Measurements from ENCODE around the gene ZNF554. TPM values are rescaled to one million over a fixed set of nuclear protein-coding genes. Genes with fewer than 3 reads are reported as not detected.

ZNF554 gene
- total RNA-seq, 2 donors from 2014 or later: 4.4 to 8.6 TPM

DNA sequence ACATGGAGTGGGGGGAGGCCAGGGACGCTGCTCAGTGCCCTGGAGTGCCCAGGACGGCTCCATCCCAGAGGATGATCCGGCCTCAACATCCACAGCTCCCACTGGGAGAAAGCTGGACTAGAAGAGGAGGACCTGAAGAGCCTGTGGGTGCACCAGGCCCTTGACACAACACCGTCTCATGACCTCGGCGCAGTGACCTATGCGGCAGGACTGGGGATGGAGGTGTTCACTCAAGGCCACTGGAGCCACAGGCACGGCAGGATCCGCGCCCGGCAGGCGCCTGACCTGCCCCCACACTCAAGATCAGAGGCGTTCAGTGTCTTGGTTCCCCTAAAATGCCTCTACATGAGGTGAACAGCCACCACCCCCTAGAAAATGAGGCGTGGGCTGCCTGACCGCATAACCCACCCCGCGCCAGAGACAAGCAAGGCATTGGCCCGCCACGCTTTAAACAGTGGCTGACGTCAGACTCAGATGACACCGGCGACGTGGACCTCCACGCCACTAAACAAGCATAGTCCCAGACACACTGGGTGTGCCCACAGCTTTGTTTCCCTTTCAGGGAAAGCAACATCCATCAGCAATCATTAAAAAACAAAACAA, 44.6 kb upstream of the ZNF554 start:
- no peaks in the 10 kb centered on the region for H3K27me3 ChIP-seq (replicated peaks; ENCODE audit: insufficient read depth)
- no peak overlapping the region for H3K4me3 ChIP-seq
- DNase-seq (ENCODE audit: low spot score): no peak
- no peaks in the 10 kb centered on the region for H3K36me3 ChIP-seq
- intact Hi-C loops (cut with DNase I): no loop called here
- peak overlapping the region in 1 of 2 donors; percentile 9 for H3K27ac ChIP-seq
- no peaks in the 10 kb centered on the region for H3K9me3 ChIP-seq
- 84% methylated on average over 24 of the region's 24 CpGs for WGBS
- no peak for TF ChIP-seq POLR2AphosphoS5 (IDR thresholded peaks at IDR 0.05)
- TF ChIP-seq, protein P1, sequence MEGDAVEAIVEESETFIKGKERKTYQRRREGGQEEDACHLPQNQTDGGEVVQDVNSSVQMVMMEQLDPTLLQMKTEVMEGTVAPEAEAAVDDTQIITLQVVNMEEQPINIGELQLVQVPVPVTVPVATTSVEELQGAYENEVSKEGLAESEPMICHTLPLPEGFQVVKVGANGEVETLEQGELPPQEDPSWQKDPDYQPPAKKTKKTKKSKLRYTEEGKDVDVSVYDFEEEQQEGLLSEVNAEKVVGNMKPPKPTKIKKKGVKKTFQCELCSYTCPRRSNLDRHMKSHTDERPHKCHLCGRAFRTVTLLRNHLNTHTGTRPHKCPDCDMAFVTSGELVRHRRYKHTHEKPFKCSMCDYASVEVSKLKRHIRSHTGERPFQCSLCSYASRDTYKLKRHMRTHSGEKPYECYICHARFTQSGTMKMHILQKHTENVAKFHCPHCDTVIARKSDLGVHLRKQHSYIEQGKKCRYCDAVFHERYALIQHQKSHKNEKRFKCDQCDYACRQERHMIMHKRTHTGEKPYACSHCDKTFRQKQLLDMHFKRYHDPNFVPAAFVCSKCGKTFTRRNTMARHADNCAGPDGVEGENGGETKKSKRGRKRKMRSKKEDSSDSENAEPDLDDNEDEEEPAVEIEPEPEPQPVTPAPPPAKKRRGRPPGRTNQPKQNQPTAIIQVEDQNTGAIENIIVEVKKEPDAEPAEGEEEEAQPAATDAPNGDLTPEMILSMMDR (IDR thresholded peaks at IDR 0.05): no peak
- TF ChIP-seq POLR2A (IDR thresholded peaks at IDR 0.05): no peak
- no peaks in the 10 kb centered on the region for H3K4me1 ChIP-seq (replicated peaks)

DNA sequence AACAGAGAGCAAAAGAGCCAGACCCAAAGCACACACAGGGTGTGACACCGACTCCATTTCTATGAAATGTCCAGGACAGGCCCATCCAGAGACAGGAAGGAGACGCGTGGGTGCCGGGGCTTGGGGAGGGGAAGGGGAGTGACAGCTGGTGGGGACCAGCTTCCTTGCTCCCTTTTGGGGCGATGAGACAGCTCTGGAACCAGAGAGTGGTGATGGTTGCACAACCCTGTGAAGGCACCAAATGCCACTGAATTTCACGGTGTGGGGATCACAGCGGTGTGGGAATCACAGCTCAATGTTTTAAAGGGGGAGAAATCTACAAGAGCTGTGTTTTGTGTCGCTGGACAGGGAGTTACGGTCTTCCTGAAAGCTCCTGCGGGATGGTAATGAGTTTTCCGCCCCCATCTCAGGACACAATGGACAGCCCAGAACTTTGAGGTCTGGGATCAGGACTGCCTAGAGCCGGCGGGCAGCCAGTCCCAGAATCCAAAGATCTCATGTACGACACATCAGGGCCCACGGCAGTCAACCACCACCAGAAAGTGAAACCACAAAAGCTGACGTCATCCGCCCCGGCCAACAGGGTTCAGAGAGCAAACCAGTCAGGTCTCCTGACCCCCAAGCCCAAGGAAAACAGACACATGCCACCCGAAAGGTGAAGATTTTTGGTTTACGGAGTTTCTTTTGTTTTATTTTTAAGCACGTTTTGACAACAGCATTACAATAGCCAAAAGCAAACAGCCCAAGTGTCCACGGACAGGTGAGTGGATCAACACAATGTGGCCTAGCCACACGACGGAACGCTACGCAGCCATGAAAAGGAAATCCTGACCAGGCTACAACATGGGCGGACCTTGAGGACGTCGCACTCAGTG, 43.9 kb upstream of the ZNF554 start:
- Histone ChIP-seq H3K9me3 (no peaks in the 10 kb centered on the region), H3K27me3 (replicated peaks; ENCODE audit: insufficient read depth) (no peaks in the 10 kb centered on the region), H3K4me1 (replicated peaks) (no peaks in the 10 kb centered on the region), H3K4me3 (no peak overlapping the region), H3K27ac (peak overlapping the region; percentile 9 to 38), H3K36me3 (no peaks in the 10 kb centered on the region)
- DNase-seq (ENCODE audit: low spot score): no peak
- 83% methylated on average over 29 of the region's 29 CpGs for WGBS
- intact Hi-C loops (cut with DNase I): no loop called here
- TF ChIP-seq POLR2A (IDR thresholded peaks at IDR 0.05) (no peak), POLR2AphosphoS5 (IDR thresholded peaks at IDR 0.05) (no peak)

DNA sequence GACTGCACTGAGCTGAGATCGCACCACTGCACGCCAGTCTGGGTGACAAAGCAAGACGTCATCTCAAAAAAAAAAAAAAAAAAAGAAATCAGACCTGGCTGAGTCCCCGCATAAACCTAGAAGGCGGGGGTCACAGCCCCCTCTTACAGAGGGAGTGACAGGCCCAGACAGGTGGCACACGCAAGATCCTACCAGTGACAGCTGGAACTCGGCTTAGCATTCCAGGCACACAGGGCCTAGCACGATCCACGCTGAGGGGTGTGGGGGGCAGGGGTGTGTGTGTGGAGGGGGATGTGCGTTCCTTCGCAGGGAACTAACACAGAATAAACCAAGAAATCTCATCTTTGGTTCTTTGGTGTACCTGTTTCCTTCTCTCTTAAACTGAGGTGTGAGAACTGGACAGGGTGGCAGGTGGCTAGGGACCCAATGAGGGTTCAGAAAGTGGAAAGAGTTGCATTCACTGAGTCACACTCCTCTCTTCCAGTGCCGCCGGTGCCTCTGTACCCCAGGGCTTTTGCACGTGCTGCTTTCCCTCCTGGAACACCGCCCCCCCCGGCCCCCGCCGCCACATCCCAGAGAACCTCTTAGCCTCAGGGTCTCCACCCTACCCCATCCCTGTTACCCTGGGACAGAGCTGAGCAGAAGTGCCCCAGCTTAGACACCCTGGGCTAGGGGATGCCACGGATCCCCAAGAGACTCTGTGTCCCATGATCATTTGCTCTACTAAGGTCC, 41.5 kb upstream of the ZNF554 start:
- 89% methylated on average over 19 of the region's 19 CpGs for WGBS
- Histone ChIP-seq H3K27ac (no peak overlapping the region), H3K27me3 (replicated peaks; ENCODE audit: insufficient read depth) (no peaks in the 10 kb centered on the region), H3K36me3 (no peaks in the 10 kb centered on the region), H3K4me3 (no peak overlapping the region), H3K4me1 (replicated peaks) (no peaks in the 10 kb centered on the region), H3K9me3 (no peaks in the 10 kb centered on the region)
- intact Hi-C loops (cut with DNase I): no loop called here
- TF ChIP-seq, protein P1 (IDR thresholded peaks at IDR 0.05): no peak
- DNase-seq (ENCODE audit: low spot score): no peak

DNA sequence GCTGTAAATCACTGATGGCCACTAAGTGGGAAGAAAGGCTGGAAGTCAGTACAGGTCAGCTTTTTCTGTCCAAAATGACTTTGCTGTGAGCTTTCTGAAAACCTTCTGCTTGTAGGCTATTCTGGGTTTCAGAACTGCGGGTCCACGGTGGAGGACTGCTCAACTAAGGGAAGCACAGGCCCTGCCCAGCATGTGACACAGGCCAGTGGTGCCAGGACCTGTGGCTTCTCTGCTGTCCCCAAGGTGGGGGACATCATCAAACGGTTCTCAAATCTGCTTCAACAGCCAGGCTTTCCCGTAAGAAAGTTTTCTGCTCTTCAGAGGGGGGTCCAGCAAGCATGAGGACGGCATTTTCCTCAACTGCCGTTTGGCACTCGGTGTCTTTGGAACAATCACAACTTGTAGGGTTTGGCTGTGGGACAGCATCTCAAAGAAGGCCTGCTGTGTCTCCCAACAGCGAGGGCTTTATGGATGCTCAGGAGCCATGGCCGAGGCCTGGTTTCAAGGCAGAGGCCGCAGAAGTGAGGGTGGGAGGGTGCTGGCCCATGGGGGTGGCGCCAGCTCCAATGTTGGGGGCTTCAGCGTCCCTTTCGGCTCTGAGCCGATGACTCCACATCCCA, 40.4 kb upstream of the ZNF554 start:
- Histone ChIP-seq H3K27me3 (replicated peaks; ENCODE audit: insufficient read depth) (no peaks in the 10 kb centered on the region), H3K27ac (no peak overlapping the region), H3K4me3 (no peak overlapping the region), H3K9me3 (no peaks in the 10 kb centered on the region), H3K36me3 (no peaks in the 10 kb centered on the region), H3K4me1 (replicated peaks) (no peaks in the 10 kb centered on the region)
- no peak for DNase-seq (ENCODE audit: low spot score)
- WGBS: 77% methylated on average over 14 of the region's 14 CpGs
- no peak for TF ChIP-seq POLR2A (IDR thresholded peaks at IDR 0.05)
- no peak for TF ChIP-seq POLR2AphosphoS5 (IDR thresholded peaks at IDR 0.05)
- TF ChIP-seq, protein P1 (IDR thresholded peaks at IDR 0.05): no peak
- intact Hi-C loops (cut with DNase I): no loop called here

DNA sequence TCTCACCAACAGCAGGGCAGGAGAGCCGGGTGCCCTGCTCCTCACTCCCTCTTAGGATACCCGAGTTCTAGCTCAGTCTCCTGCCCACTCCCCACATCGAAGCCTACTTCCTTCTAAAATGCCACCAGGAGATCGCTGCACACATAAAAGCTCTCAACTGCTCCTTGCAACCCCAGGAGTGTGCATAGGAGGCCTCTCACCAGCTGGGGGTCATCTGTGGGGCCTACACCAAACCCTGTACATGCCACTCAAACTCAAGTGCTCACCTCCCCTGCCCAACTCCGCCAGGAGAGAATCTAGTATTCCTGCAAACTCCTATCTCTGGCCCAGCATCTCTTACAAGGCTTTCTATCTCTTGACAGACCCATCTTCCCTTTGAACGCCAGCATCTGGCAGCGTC, 39.4 kb upstream of the ZNF554 start:
- intact Hi-C loops (cut with DNase I): loop anchor here (5.0 to 10.0 kb wide), 2 partner anchors 62 to 255 kb away; partner anchors contain the start of gene ZNF555
- 86% methylated on average over 7 of the region's 7 CpGs for WGBS
- Histone ChIP-seq H3K4me1 (replicated peaks) (peaks cover 5% of the 10 kb centered on the region), H3K27ac (no peak overlapping the region), H3K9me3 (no peaks in the 10 kb centered on the region), H3K36me3 (no peaks in the 10 kb centered on the region), H3K27me3 (replicated peaks; ENCODE audit: insufficient read depth) (no peaks in the 10 kb centered on the region), H3K4me3 (no peak overlapping the region)
- TF ChIP-seq, protein P1 (IDR thresholded peaks at IDR 0.05): no peak
- TF ChIP-seq POLR2AphosphoS5 (IDR thresholded peaks at IDR 0.05): no peak
- TF ChIP-seq POLR2A (IDR thresholded peaks at IDR 0.05): no peak
- no peak for DNase-seq (ENCODE audit: low spot score)
